ENCODE results near the gene TECTA. TPM values are rescaled to one million over a fixed set of nuclear protein-coding genes. Genes with fewer than 3 reads are reported as not detected.

TECTA gene
- total RNA-seq, 1 experiment from 2014 or later: 0.15 TPM

- intact Hi-C loops (cut with micrococcal nuclease; ENCODE audit: unreplicated experiment): no loop called here
- no peak for ATAC-seq
- Histone ChIP-seq H3K9me3 (ENCODE audit: control insufficient read depth, insufficient read depth, low read depth, low read length) (no peaks in the 10 kb centered on the region), H3K4me1 (ENCODE audit: control insufficient read depth, insufficient read depth, low read length) (no peaks in the 10 kb centered on the region), H3K27ac (ENCODE audit: low read length) (no peak overlapping the region), H3K4me3 (ENCODE audit: low read depth in 2 of 2, low read length in 2 of 2) (no peak overlapping the region), H3K36me3 (ENCODE audit: control insufficient read depth, insufficient read depth, low read length) (no peaks in the 10 kb centered on the region), H3K27me3 (ENCODE audit: control insufficient read depth, insufficient read depth, low read length) (peaks cover 48% of the 10 kb centered on the region)
- CTCF ChIA-PET: no interaction called here
- POLR2A ChIA-PET: no interaction called here
- in situ Hi-C loops (cut with HindIII; ENCODE audit: low pct_unique_long_range_greater_than_20kb, low sequenced_read_pairs): no loop called here
- no peak for DNase-seq (ENCODE audit: low read depth, low spot score)
- no peak for TF ChIP-seq SIN3A (IDR thresholded peaks at IDR 0.05; ENCODE audit: borderline replicate concordance, insufficient read depth, low read depth, low read length)
- no peak for TF ChIP-seq CTCF (IDR thresholded peaks at IDR 0.05)
- TF ChIP-seq POLR2AphosphoS5 (IDR thresholded peaks at IDR 0.05; ENCODE audit: low read depth, low read length): no peak
- no peak for TF ChIP-seq TCF7L2 (IDR thresholded peaks at IDR 0.05; ENCODE audit: low read depth, low read length)
- TF ChIP-seq REST (IDR thresholded peaks at IDR 0.05; ENCODE audit: insufficient read depth in 1 of 2, low read depth in 2 of 2, low read length in 1 of 2): no peak
- no TSS peak for BruUV-seq (replicated peaks)
Observed at GRCh38 chr11:121231576-121232278, 130.7 kb downstream of the TECTA start.

GRCh38 chr11:121235057-121235456 is 134.0 kb downstream of the TECTA start:
- no peak overlapping the region for H3K4me3 ChIP-seq (ENCODE audit: low read depth in 2 of 2, low read length in 2 of 2)
- DNase-seq (ENCODE audit: low read depth, low spot score) (no peak), ATAC-seq (no peak)
- no peaks in the 10 kb centered on the region for H3K9me3 ChIP-seq (ENCODE audit: control insufficient read depth, insufficient read depth, low read depth, low read length)
- TF ChIP-seq REST (IDR thresholded peaks at IDR 0.05; ENCODE audit: insufficient read depth in 1 of 2, low read depth in 2 of 2, low read length in 1 of 2) (no peak), TCF7L2 (IDR thresholded peaks at IDR 0.05; ENCODE audit: low read depth, low read length) (no peak), CTCF (IDR thresholded peaks at IDR 0.05) (no peak), SIN3A (IDR thresholded peaks at IDR 0.05; ENCODE audit: borderline replicate concordance, insufficient read depth, low read depth, low read length) (no peak), POLR2AphosphoS5 (IDR thresholded peaks at IDR 0.05; ENCODE audit: low read depth, low read length) (no peak)
- H3K36me3 ChIP-seq (ENCODE audit: control insufficient read depth, insufficient read depth, low read length): no peaks in the 10 kb centered on the region
- POLR2A ChIA-PET: no interaction called here
- in situ Hi-C loops (cut with HindIII; ENCODE audit: low pct_unique_long_range_greater_than_20kb, low sequenced_read_pairs) (no loop called here), intact Hi-C loops (cut with micrococcal nuclease; ENCODE audit: unreplicated experiment) (no loop called here)
- BruUV-seq (replicated peaks): no TSS peak
- CTCF ChIA-PET: no interaction called here
- no peak overlapping the region for H3K27ac ChIP-seq (ENCODE audit: low read length)
- peaks cover 33% of the 10 kb centered on the region for H3K27me3 ChIP-seq (ENCODE audit: control insufficient read depth, insufficient read depth, low read length)
- H3K4me1 ChIP-seq (ENCODE audit: control insufficient read depth, insufficient read depth, low read length): no peaks in the 10 kb centered on the region
